ENCODE measurements around the gene LCMT1.

DNA sequence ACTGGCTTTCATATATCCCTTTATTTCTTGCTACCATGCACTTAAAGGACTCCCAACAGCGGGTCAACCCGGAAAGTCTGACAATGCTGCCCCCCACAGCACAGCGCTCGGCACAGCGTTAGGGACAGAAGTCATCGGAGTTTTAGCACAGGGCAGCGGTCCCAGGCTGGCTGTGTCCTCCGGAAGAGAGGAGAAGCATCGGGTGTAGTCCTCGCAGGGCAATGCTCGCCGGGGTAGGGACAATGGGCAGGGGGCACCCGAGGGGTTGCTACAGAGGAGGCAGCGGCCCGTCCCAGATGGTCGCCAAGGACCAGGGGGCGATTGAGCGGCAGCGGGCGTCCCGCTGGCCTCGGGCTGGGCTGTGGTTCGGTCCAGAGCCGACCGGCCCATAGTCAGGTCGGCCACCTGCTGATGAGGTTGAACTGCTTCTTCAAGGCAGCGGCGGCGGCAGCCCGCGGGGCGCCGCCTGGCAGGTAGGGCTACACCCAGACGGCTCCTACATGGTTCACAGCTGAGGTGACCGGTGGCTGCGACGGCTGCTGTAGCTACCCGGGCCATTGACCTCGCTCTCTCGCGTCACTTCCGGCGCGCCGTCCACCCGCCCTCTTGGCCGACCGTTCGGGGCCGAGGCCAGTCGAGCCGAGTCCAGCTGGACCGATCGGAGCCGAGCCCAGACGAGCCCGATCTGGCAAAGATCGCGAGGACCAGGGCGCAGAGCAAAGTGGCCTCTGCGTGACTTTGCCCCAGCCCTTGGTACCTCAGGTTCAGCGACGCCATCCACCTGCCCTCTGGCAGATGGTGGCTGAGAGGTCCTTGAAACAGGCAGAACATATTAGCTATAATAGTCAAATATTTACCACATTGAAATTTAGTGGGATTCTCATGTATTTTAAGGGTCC lies 4.7 kb upstream of the LCMT1 start:
- TF ChIP-seq, protein P1, sequence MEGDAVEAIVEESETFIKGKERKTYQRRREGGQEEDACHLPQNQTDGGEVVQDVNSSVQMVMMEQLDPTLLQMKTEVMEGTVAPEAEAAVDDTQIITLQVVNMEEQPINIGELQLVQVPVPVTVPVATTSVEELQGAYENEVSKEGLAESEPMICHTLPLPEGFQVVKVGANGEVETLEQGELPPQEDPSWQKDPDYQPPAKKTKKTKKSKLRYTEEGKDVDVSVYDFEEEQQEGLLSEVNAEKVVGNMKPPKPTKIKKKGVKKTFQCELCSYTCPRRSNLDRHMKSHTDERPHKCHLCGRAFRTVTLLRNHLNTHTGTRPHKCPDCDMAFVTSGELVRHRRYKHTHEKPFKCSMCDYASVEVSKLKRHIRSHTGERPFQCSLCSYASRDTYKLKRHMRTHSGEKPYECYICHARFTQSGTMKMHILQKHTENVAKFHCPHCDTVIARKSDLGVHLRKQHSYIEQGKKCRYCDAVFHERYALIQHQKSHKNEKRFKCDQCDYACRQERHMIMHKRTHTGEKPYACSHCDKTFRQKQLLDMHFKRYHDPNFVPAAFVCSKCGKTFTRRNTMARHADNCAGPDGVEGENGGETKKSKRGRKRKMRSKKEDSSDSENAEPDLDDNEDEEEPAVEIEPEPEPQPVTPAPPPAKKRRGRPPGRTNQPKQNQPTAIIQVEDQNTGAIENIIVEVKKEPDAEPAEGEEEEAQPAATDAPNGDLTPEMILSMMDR (conservative IDR thresholded peaks at IDR 0.05 in 1 of 2, IDR thresholded peaks at IDR 0.05 in 1 of 2; ENCODE audit: extremely low read depth in 1 of 2, insufficient read depth in 1 of 2, low read depth in 1 of 2, low read length in 2 of 2), result peak in 1 of 2 donors; percentile 9
- TF ChIP-seq EZH2 (IDR thresholded peaks at IDR 0.05; ENCODE audit: borderline replicate concordance, low read length), result no peak
